Caco-2 (cell line): Measurements from ENCODE around the gene AGPAT3. TPM values are rescaled to one million over a fixed set of nuclear protein-coding genes. Genes with fewer than 3 reads are reported as not detected.

ENCODE experiments used
- BruUV-seq: library from RNA; stranded (reverse); fragments of 400-500 nt; replicated peaks from 2 replicates; lab custom pipeline; 2021; lab: Mats Ljungman, UMichigan
- CTCF ChIA-PET: fragments of 300-600 bp; sonication (Branson Sonifier 250); formaldehyde crosslinking; loops from one replicate; lab custom pipeline; 2022; ENCODE audit warnings: antibody characterized with exemption; lab: Charles Lee
- POLR2A ChIA-PET: fragments of 300-600 bp; sonication (Branson Sonifier 250); formaldehyde crosslinking; loops from one replicate; lab custom pipeline; 2022; ENCODE audit warnings: antibody characterized with exemption; lab: Charles Lee
- DNase-seq, 2 experiments: peaks; one replicate each; pipeline versions ENCODE4 v3.0.0 to v3.0.0-alpha.2; 2020 to 2022
- H3K27me3 ChIP-seq: replicated peaks from 2 replicates; pipeline ENCODE4 v1.6.0; 2011; ENCODE audit warnings: low read length; ENCODE audit not compliant: control insufficient read depth, insufficient read depth
- H3K36me3 ChIP-seq: 2 replicates; pipeline ENCODE4 v1.5.1; 2011; ENCODE audit warnings: low read length; ENCODE audit not compliant: control insufficient read depth, insufficient read depth
- H3K4me1 ChIP-seq: fragments of 250-450 bp; sonication (Bioruptor Pico); 2 replicates; pipeline ENCODE4 v1.5.1; 2020; ENCODE audit warnings: mild to moderate bottlenecking
- H3K4me3 ChIP-seq: 2 replicates; pipeline ENCODE4 v1.5.1; 2011; ENCODE audit warnings: low read depth, mild to moderate bottlenecking, control low read depth, low read length
- H3K9me3 ChIP-seq: fragments of 250-450 bp; sonication (Bioruptor Pico); 2 replicates; pipeline ENCODE4 v1.5.1; 2020; ENCODE audit warnings: mild to moderate bottlenecking, moderate library complexity
- H3K27ac Mint-ChIP-seq: one replicate; pipeline ENCODE4 v1.8.0; 2022; ENCODE audit warnings: mixed read lengths; ENCODE audit not compliant: unreplicated experiment
- H3K27me3 Mint-ChIP-seq: one replicate; pipeline ENCODE4 v1.8.0; 2022; ENCODE audit warnings: mixed read lengths; ENCODE audit not compliant: insufficient read depth, unreplicated experiment
- H3K36me3 Mint-ChIP-seq: one replicate; pipeline ENCODE4 v1.8.0; 2022; ENCODE audit warnings: mild to moderate bottlenecking, mixed read lengths; ENCODE audit not compliant: insufficient read depth, unreplicated experiment
- H3K4me1 Mint-ChIP-seq: one replicate; pipeline ENCODE4 v1.8.0; 2022; ENCODE audit warnings: low read depth, mixed read lengths; ENCODE audit not compliant: unreplicated experiment
- H3K4me3 Mint-ChIP-seq: one replicate; pipeline ENCODE4 v1.8.0; 2022; ENCODE audit warnings: mild to moderate bottlenecking, moderate library complexity, mixed read lengths; ENCODE audit not compliant: unreplicated experiment
- H3K9me3 Mint-ChIP-seq: one replicate; pipeline ENCODE4 v1.8.0; 2022; ENCODE audit warnings: mixed read lengths; ENCODE audit not compliant: unreplicated experiment
- CTCF ChIP-seq, 2 experiments: fragments of 200-600 bp in 1 of 2; IDR thresholded peaks; 1 replicate in 1 of 2; 2 replicates in 1 of 2; pipeline versions ENCODE4 v1.5.1 to v1.8.0; 2011 to 2022; ENCODE audit warnings: antibody characterized with exemption in 1 of 2, control low read depth in 1 of 2, inconsistent platforms in 1 of 2, low read depth in 1 of 2, low read length in 1 of 2, mild to moderate bottlenecking in 1 of 2, moderate library complexity in 1 of 2; ENCODE audit not compliant: insufficient read depth in 1 of 2, severe bottlenecking in 1 of 2, unreplicated experiment in 1 of 2
- intact Hi-C: fragments of 100-400 bp; cut with micrococcal nuclease; formaldehyde crosslinking; loops from one replicate; pipeline ENCODE4 v1.10.0; 2022; ENCODE audit not compliant: unreplicated experiment
- total RNA-seq: library from RNA; stranded (reverse); gene quantifications from 2 replicates; pipeline ENCODE4 v1.2.3, GENCODE V29; 2022

AGPAT3 gene
- total RNA-seq, 1 experiment from 2014 or later: 61.8 TPM

DNA sequence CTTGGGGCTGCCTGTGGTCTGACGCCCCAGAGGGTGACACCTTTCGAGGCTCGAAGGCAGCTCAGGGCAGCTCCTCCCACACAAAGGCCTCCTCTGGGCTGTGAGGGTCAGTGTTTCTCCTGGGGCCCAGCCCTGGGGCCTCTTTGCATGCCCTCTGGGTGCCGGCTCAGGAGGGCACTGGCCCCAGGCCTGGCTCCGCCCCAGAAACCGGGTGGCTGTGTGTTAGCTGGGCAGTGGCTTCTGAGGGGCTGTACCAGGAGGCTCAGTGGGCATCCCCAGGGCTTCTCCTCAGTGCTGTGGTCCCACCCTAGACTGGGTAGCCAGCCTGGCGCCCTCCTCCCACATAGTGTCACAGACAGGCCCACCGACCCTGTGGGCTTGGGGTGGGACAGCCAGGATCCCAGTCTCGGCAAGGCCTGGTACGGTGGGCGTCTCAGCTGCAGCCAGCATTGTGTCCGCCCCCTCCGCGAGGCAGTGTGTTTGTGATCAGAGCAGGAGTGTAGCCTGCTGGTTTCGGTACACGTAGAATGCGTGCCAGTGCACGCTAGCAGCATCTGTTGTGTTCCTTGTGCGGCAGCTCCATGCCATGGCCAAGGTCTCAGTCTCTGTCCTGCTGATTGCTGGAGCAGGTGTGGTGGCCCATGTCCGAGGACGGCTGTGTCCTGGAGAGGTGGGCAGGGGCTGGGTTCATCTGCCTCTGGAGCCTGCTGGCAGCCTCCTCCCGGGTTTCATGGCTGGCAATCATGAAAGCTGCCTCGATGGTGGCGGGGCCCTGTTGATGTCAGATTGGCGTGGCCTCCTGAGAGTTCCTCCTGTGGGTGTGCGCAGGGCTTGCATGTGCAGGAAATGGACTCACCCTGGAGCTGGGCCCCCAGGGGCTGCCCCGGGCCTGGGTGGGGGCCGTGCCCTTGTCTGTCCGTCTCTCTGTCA lies 47.6 kb upstream of the AGPAT3 start:
- no peaks in the 10 kb centered on the region for H3K36me3 ChIP-seq
- Mint-ChIP-seq H3K36me3 (peaks cover 10% of the 10 kb centered on the region), H3K4me3 (no peak overlapping the region), H3K27me3 (no peaks in the 10 kb centered on the region), H3K4me1 (peaks cover 16% of the 10 kb centered on the region), H3K9me3 (no peaks in the 10 kb centered on the region), H3K27ac (no peak overlapping the region)
- no peak for DNase-seq
- no peak overlapping the region for H3K4me3 ChIP-seq
- ChIA-PET POLR2A (interaction anchor here (0.6 kb wide), 1 partner anchor 289 kb away, joined by 3 read pairs; no protein-coding TSS in a partner anchor), CTCF (interaction anchor here (1.2 kb wide), 1 partner anchor 158 kb away, joined by 3 read pairs; no protein-coding TSS in a partner anchor)
- H3K4me1 ChIP-seq: peaks cover 4% of the 10 kb centered on the region; the same call in 1 of the 2 replicates
- no TSS peak for BruUV-seq
- H3K27me3 ChIP-seq: no peaks in the 10 kb centered on the region
- TF ChIP-seq CTCF (IDR thresholded peaks at IDR 0.05; ENCODE audit: insufficient read depth in 1 of 2, low read depth in 1 of 2, low read length in 1 of 2, severe bottlenecking in 1 of 2, unreplicated experiment in 1 of 2): no peak
- intact Hi-C loops: no loop called here
- no peaks in the 10 kb centered on the region for H3K9me3 ChIP-seq

GRCh38 chr21:43818685-43819084 lies 46.3 kb upstream of the AGPAT3 start:
- Histone ChIP-seq H3K4me3 (no peak overlapping the region), H3K4me1 (peaks cover 4% of the 10 kb centered on the region; the same call in 1 of the 2 replicates), H3K36me3 (no peaks in the 10 kb centered on the region), H3K27me3 (no peaks in the 10 kb centered on the region), H3K9me3 (no peaks in the 10 kb centered on the region)
- no TSS peak for BruUV-seq
- no peak for DNase-seq
- ChIA-PET POLR2A (no interaction called here), CTCF (no interaction called here)
- Mint-ChIP-seq H3K27ac (peak overlapping the region; percentile 63), H3K4me3 (no peak overlapping the region), H3K36me3 (peaks cover 6% of the 10 kb centered on the region), H3K27me3 (no peaks in the 10 kb centered on the region), H3K9me3 (no peaks in the 10 kb centered on the region), H3K4me1 (peaks cover 13% of the 10 kb centered on the region)
- no peak for TF ChIP-seq CTCF (IDR thresholded peaks at IDR 0.05; ENCODE audit: insufficient read depth in 1 of 2, low read depth in 1 of 2, low read length in 1 of 2, severe bottlenecking in 1 of 2, unreplicated experiment in 1 of 2)
- intact Hi-C loops: no loop called here

GRCh38 chr21:43819511-43820405 lies 45.3 kb upstream of the AGPAT3 start:
- DNase-seq: peak in 1 of 2 experiments; percentile 31
- intact Hi-C loops: no loop called here
- H3K27me3 Mint-ChIP-seq: no peaks in the 10 kb centered on the region
- H3K27ac Mint-ChIP-seq: no peak overlapping the region
- no TSS peak for BruUV-seq
- H3K9me3 Mint-ChIP-seq: no peaks in the 10 kb centered on the region
- TF ChIP-seq CTCF (IDR thresholded peaks at IDR 0.05; ENCODE audit: insufficient read depth in 1 of 2, low read depth in 1 of 2, low read length in 1 of 2, severe bottlenecking in 1 of 2, unreplicated experiment in 1 of 2): no peak
- no peak overlapping the region for H3K4me3 Mint-ChIP-seq
- H3K36me3 ChIP-seq: no peaks in the 10 kb centered on the region
- peaks cover 10% of the 10 kb centered on the region for H3K4me1 Mint-ChIP-seq
- peaks cover 4% of the 10 kb centered on the region for H3K36me3 Mint-ChIP-seq
- CTCF ChIA-PET: interaction anchor here (1.0 kb wide), 1 partner anchor 156 kb away, joined by 3 read pairs; no protein-coding TSS in a partner anchor
- H3K9me3 ChIP-seq: no peaks in the 10 kb centered on the region
- H3K4me1 ChIP-seq: no peaks in the 10 kb centered on the region; the same call in 1 of the 2 replicates
- POLR2A ChIA-PET: no interaction called here
- H3K4me3 ChIP-seq: no peak overlapping the region
- no peaks in the 10 kb centered on the region for H3K27me3 ChIP-seq
